Amniotic epithelial cell (primary cell): ENCODE data around the gene TNNC1.

Experiments
- DNase-seq: peaks from one replicate; pipeline ENCODE4 v3.0.0-alpha.2; 2010; ENCODE audit warnings: low read depth

The TNNC1 gene

GRCh38 chr3:52401551-52401950 is 52.3 kb downstream of the TNNC1 start:
- DNase-seq, result no peak
